WTC11 (cell line): ENCODE measurements around the gene RBP5.

ENCODE experiments used
- SP1 ChIP-seq: sonication (generic); formaldehyde crosslinking; conservative IDR thresholded peaks from 2 replicates; pipeline ENCODE4 v1.8.1; 2022; ENCODE audit warnings: missing genetic modification reagents
- USF1 ChIP-seq: sonication (generic); formaldehyde crosslinking; IDR thresholded peaks from 2 replicates; pipeline ENCODE4 v1.8.0; 2022; ENCODE audit warnings: mild to moderate bottlenecking, missing genetic modification reagents
- ZNF281 ChIP-seq: sonication (generic); formaldehyde crosslinking; IDR thresholded peaks from 2 replicates; pipeline ENCODE4 v1.8.0; 2023; ENCODE audit warnings: mild to moderate bottlenecking, missing genetic modification reagents
- TF ChIP-seq, protein P1 (sequence below): fragments of 200-600 bp; IDR thresholded peaks from 2 replicates; pipeline ENCODE4 v1.8.0; 2022; ENCODE audit warnings: antibody characterized with exemption
- TF ChIP-seq, protein P2 (sequence below): fragments of 250-450 bp; sonication (Bioruptor Pico); conservative IDR thresholded peaks from 2 replicates; pipeline ENCODE4 v1.9.0; 2021; ENCODE audit warnings: mild to moderate bottlenecking
- TF ChIP-seq, protein P3 (sequence below): sonication (generic); formaldehyde crosslinking; IDR thresholded peaks from 2 replicates; pipeline ENCODE4 v1.8.0; 2022; ENCODE audit warnings: mild to moderate bottlenecking, missing genetic modification reagents
- TF ChIP-seq, protein P4 (sequence below): sonication (generic); formaldehyde crosslinking; IDR thresholded peaks from 2 replicates; pipeline ENCODE4 v1.8.0; 2023; ENCODE audit warnings: missing genetic modification reagents

- TF ChIP-seq, protein P1, sequence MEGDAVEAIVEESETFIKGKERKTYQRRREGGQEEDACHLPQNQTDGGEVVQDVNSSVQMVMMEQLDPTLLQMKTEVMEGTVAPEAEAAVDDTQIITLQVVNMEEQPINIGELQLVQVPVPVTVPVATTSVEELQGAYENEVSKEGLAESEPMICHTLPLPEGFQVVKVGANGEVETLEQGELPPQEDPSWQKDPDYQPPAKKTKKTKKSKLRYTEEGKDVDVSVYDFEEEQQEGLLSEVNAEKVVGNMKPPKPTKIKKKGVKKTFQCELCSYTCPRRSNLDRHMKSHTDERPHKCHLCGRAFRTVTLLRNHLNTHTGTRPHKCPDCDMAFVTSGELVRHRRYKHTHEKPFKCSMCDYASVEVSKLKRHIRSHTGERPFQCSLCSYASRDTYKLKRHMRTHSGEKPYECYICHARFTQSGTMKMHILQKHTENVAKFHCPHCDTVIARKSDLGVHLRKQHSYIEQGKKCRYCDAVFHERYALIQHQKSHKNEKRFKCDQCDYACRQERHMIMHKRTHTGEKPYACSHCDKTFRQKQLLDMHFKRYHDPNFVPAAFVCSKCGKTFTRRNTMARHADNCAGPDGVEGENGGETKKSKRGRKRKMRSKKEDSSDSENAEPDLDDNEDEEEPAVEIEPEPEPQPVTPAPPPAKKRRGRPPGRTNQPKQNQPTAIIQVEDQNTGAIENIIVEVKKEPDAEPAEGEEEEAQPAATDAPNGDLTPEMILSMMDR: no peak
- TF ChIP-seq USF1 (CRISPR knock-in tag): no peak
- TF ChIP-seq, protein P2, sequence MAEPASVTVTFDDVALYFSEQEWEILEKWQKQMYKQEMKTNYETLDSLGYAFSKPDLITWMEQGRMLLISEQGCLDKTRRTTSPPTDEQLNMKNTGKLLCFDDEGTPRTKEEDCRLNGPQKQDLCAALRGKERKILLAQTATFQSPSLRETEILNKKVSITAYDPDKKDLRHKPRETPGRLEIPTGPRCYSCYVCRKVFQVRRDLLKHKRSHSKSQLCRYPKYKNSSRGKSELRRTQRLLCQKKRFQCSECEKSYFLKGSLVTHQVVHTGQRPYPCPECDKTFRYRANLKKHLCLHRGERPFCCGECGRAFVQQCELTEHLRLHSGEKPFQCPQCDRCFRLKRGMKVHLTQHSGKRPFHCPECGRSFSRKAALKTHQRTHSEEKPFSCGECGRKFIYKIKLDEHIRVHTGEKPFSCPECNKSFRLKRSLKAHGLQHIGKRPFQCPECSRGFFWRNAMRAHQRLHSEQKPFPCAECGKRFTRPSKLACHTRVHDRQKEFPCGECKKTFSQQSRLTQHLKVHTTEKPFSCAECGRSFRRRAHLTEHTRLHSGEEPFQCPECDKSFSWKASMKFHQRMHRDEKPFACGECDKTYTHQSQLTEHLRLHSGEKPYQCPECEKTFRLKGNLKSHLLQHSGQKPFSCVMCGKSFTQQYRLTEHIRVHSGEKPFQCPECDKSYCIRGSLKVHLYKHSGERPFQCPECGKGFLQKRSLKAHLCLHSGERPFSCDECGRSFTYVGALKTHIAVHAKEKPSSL: no peak
- TF ChIP-seq ZNF281: no peak
- no peak for TF ChIP-seq SP1
- TF ChIP-seq, protein P3, sequence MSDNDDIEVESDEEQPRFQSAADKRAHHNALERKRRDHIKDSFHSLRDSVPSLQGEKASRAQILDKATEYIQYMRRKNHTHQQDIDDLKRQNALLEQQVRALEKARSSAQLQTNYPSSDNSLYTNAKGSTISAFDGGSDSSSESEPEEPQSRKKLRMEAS (CRISPR knock-in tag): no peak
- TF ChIP-seq, protein P4, sequence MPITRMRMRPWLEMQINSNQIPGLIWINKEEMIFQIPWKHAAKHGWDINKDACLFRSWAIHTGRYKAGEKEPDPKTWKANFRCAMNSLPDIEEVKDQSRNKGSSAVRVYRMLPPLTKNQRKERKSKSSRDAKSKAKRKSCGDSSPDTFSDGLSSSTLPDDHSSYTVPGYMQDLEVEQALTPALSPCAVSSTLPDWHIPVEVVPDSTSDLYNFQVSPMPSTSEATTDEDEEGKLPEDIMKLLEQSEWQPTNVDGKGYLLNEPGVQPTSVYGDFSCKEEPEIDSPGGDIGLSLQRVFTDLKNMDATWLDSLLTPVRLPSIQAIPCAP (CRISPR knock-in tag): no peak
These were observed 2.8 kb upstream of the RBP5 start for GRCh38 chr12:7131502-7131866.
